Neural crest cell (in vitro differentiated cells): Measurements from ENCODE around the gene C13orf46. TPM values are rescaled to one million over a fixed set of nuclear protein-coding genes. Genes with fewer than 3 reads are reported as not detected.

Experiments
- DNase-seq: peaks from one replicate; pipeline ENCODE4 v3.0.0; 2021; ENCODE audit warnings: low read depth, mixed read lengths, low spot score
- H3K27ac Mint-ChIP-seq: one replicate; pipeline ENCODE4 v1.8.0; 2021; ENCODE audit warnings: mild to moderate bottlenecking, mixed read lengths; ENCODE audit not compliant: unreplicated experiment
- H3K27me3 Mint-ChIP-seq: 2 replicates; pipeline ENCODE4 v1.8.0; 2021; ENCODE audit warnings: low read depth, mild to moderate bottlenecking, mixed read lengths
- H3K36me3 Mint-ChIP-seq: 2 replicates; pipeline ENCODE4 v1.8.0; 2021; ENCODE audit warnings: low read depth, mild to moderate bottlenecking, mixed read lengths
- H3K4me1 Mint-ChIP-seq: 2 replicates; pipeline ENCODE4 v1.8.0; 2021; ENCODE audit warnings: mixed read lengths
- H3K4me3 Mint-ChIP-seq: one replicate; pipeline ENCODE4 v1.8.0; 2021; ENCODE audit warnings: mild to moderate bottlenecking, mixed read lengths
- H3K9me3 Mint-ChIP-seq: 2 replicates; pipeline ENCODE4 v1.8.0; 2021; ENCODE audit warnings: mixed read lengths
- CTCF ChIP-seq: fragments of 200-600 bp; sonication (generic); conservative IDR thresholded peaks from 2 replicates; pipeline ENCODE4 v1.5.0; 2021; ENCODE audit warnings: antibody characterized with exemption, mild to moderate bottlenecking
- total RNA-seq: library from RNA; stranded (reverse); gene quantifications from 2 replicates; pipeline ENCODE4 v1.2.1, GENCODE V29; 2021

C13orf46 gene
- total RNA-seq, 1 donor from 2014 or later = 1.9 TPM

GRCh38 chr13:113939129-113939943 lies 34.5 kb downstream of the C13orf46 start:
- H3K27me3 Mint-ChIP-seq = no peaks in the 10 kb centered on the region
- peaks cover 45% of the 10 kb centered on the region for H3K4me1 Mint-ChIP-seq
- H3K27ac Mint-ChIP-seq = no peak overlapping the region
- no peak overlapping the region for H3K4me3 Mint-ChIP-seq
- H3K9me3 Mint-ChIP-seq = no peaks in the 10 kb centered on the region
- no peak for DNase-seq
- H3K36me3 Mint-ChIP-seq = no peaks in the 10 kb centered on the region
- no peak for TF ChIP-seq CTCF

- no peak for TF ChIP-seq CTCF
- Mint-ChIP-seq H3K4me1 (peaks cover 49% of the 10 kb centered on the region), H3K27me3 (no peaks in the 10 kb centered on the region), H3K4me3 (no peak overlapping the region), H3K9me3 (no peaks in the 10 kb centered on the region), H3K27ac (no peak overlapping the region), H3K36me3 (no peaks in the 10 kb centered on the region)
- no peak for DNase-seq
Measured at GRCh38 chr13:113938716-113939115, 35.2 kb downstream of the C13orf46 start.

GRCh38 chr13:113938246-113938645 lies 35.6 kb downstream of the C13orf46 start:
- no peak for TF ChIP-seq CTCF
- H3K9me3 Mint-ChIP-seq = no peaks in the 10 kb centered on the region
- peaks cover 48% of the 10 kb centered on the region for H3K4me1 Mint-ChIP-seq
- no peaks in the 10 kb centered on the region for H3K27me3 Mint-ChIP-seq
- no peak overlapping the region for H3K4me3 Mint-ChIP-seq
- no peak overlapping the region for H3K27ac Mint-ChIP-seq
- no peaks in the 10 kb centered on the region for H3K36me3 Mint-ChIP-seq
- no peak for DNase-seq

GRCh38 chr13:113937527-113938180 lies 36.2 kb downstream of the C13orf46 start:
- Mint-ChIP-seq H3K36me3 (no peaks in the 10 kb centered on the region), H3K4me3 (no peak overlapping the region), H3K9me3 (no peaks in the 10 kb centered on the region), H3K27ac (peak overlapping the region; percentile 16), H3K27me3 (no peaks in the 10 kb centered on the region), H3K4me1 (peaks cover 45% of the 10 kb centered on the region)
- no peak for DNase-seq
- no peak for TF ChIP-seq CTCF

- Mint-ChIP-seq H3K9me3 (no peaks in the 10 kb centered on the region), H3K36me3 (no peaks in the 10 kb centered on the region), H3K27ac (no peak overlapping the region), H3K4me3 (no peak overlapping the region), H3K4me1 (peaks cover 49% of the 10 kb centered on the region), H3K27me3 (no peaks in the 10 kb centered on the region)
- no peak for TF ChIP-seq CTCF
- DNase-seq = no peak
Measured at GRCh38 chr13:113937073-113937472, 36.8 kb downstream of the C13orf46 start.
